CD4-positive, alpha-beta T cell treated with Interleukin-4 for 4 hours (primary cell): ENCODE data around the gene CYP2A7.
"Not testable (repeated sequence)": the region's sequence is repeated elsewhere in the genome, so short reads cannot be mapped to it uniquely, and the experiment has no call there.

Experiments
- DNase-seq: peaks from one replicate; pipeline ENCODE4 v3.0.0-alpha.2; 2020

Gene CYP2A7

DNA sequence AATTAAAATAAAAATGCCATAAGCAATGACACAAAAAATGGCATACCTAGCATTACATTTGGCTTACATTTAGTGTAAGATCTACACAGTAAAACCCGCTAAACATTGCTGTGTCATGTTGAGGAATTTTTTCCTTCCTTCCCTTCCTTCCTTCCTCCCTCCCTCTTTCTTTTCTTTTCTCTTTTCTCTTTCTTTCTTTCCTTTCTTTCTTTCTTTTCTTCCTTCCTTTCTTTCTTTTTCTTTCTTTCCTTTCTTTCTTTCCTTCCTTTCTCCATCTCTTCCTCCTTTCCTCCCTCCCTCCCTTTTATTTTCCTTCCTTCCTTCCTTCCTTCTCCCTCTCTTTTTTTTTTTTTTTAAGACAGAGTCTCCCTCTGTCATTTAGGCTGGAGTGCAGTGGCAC is 43.6 kb downstream of the CYP2A7 start:
- DNase-seq = not testable (repeated sequence)

DNA sequence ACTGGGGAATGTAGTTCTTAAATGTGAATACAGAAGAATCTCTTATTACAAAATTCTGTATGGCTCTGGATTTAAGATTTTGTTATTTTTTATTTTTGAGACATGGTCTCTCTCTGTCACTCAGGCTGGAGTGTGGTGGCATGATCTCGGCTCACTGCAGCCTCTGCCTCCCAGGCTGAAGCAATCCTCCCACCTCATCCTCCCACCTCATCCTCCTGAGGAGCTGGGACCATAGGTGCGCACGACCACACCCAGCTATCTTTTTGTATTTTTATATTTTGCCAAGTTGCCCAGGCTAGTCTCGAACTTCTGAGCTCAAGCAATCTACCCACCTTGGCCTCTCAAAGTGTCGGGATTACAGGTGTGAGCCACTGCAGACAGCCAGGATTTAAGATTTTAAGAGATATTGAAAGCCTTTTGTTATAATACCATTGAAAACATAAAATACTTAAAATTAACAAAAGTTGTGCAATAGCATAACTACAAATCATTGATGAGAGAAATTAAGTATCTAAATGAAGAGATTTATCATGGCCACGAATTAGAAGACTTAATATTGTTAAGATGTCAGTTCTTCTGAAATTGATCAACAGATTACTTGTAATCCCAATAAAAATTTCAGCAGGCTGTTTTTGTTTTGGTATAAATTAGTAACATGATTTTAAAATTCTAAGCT is 45.1 kb downstream of the CYP2A7 start:
- no peak for DNase-seq

DNA sequence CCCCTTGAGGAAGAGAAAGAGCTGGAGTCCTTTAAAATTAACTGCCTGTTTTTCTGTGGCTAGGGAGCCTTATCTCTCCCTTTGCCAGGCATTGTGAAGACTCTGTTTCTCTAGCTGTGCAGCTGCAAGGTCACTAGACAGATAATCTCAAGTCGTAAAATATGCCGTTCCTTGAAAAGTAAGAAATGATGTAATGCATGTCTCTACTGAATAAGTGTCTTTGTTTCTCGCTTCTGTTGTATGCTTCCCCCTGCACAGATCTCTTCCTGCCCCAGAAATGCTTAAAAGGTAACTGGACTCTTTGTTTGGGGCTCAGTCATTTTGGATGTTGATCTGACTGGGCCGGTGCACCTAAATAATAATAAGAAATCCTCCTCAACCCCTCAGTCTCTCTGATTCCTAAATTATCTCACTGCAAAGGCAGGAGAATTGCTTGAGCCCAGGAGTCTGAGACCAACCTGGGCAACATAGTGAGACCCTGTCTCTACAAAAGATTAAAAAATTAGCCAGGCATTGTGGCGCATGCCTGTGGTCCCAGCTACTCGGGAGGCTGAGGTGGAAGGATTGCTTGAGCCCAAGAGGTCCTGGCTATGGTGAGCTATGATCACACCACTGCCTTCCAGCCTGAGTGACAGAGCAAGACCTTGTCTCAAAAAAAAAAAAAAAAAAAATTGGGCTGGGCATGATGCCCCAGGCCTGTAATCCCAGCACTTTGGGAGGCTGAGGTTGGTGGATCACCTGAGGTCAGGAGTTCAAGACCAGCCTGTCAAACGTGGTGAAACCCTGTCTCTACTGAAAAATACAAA is 48.1 kb downstream of the CYP2A7 start:
- DNase-seq = not testable (repeated sequence)

DNA sequence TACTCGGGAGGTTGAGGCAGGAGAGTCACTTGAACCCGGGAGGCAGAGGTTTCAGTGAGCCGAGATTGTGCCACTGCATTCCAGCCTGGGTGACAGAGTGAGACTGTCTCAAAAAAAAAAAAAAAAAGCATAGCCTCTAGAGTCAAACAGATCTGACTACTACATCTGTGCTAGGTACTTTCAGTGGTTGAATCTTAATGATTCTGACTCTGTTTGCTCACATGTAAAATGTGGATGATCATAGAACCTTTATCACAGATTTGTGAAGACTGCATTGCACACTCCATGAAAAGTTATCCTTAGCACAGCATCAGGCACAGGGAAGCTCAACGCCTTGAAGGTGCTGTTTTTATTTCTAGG is 49.6 kb downstream of the CYP2A7 start:
- DNase-seq = not testable (repeated sequence)

DNA sequence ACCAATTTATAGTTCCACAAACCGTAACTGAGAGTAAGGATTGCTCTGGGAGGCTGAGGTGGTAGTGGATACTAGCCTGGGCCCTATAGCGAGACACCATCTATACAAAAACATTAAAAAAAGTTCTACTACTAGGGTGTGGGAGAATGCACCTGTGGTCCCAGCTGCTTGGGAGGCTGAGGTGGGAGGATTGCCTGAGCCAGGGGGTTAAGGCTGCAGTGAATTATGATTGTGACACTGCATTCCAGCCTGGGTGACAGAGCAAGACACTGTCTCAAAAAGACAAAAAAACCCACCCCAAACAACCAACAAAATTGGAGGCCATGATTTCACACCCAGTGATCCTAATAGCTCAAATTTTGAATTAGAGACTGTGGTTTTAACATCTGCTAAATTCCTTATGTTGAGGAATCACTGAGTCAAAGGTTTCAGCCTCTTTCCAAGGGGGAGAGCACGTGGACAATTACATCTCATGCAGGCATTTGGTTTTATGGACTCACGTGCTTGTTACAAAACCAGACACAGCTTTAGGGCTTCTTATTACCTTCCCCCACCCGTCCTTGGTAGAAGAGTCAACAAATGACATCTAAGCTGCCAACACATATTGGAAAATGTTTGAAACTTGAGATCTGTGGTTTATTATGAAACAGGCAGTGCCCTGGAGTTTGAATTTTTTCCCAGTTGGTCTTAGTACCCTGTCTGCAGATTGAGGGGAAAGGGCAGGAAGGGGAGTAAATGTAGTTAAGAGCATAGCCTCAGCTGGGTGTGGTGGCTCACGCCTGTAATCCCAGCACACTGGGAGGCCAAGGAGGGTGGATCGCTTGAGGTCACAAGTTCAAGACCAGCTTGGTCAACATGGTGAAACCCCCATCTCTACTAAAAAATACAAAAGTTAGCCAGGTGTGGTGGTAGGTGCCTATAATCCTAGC is 50.3 kb downstream of the CYP2A7 start:
- DNase-seq = no peak

- not testable (repeated sequence) for DNase-seq
These were observed 51.3 kb downstream of the CYP2A7 start for GRCh38 chr19:40830741-40831140.

- no peak for DNase-seq
These were observed 52.8 kb downstream of the CYP2A7 start for GRCh38 chr19:40829205-40829604.

- no peak for DNase-seq
These were observed 54.4 kb downstream of the CYP2A7 start for GRCh38 chr19:40827386-40828247.

- peak; percentile 92 for DNase-seq
These were observed 55.2 kb downstream of the CYP2A7 start for GRCh38 chr19:40826699-40827385.

- not testable (repeated sequence) for DNase-seq
These were observed 55.7 kb downstream of the CYP2A7 start for GRCh38 chr19:40826312-40826698.

GRCh38 chr19:40825460-40826095 is 56.5 kb downstream of the CYP2A7 start:
- not testable (repeated sequence) for DNase-seq
